ENCODE measurements around the gene NRXN3. TPM values are rescaled to one million over a fixed set of nuclear protein-coding genes. Genes with fewer than 3 reads are reported as not detected.

Gene NRXN3
- total and polyA plus RNA-seq, 3 experiments from 2014 or later = not detected

DNA sequence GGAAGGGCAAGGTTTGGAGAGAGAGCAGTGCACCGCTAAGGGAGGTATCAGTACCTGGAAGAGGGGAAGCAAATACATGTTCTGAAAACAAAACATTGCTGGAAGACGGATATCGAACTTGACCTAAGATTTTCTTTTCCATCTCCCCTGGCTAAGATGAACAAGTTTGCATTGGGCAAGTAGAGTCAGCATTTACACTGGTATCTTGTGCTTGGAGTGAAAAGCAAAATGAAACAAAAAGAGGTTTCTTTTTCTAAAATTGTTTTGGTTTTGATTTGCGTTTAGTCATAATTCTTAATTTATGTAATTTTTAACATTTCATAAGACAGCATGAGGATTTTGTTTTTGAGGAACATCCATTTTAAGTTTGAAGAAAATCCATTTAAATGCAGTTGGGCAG lies 881.6 kb downstream of the NRXN3 start:
- ChIA-PET POLR2A (no interaction called here), CTCF (no interaction called here)
- DNase-seq = no peak
- Histone ChIP-seq H3K36me3 (ENCODE audit: insufficient read depth, low read length) (no peaks in the 10 kb centered on the region), H3K4me3 (ENCODE audit: low read length) (no peak overlapping the region), H3K9me3 (ENCODE audit: low read length) (no peaks in the 10 kb centered on the region), H3K4me1 (ENCODE audit: insufficient read depth, low read length) (no peaks in the 10 kb centered on the region), H3K27ac (ENCODE audit: low read depth, low read length) (no peak overlapping the region), H3K27me3 (ENCODE audit: insufficient read depth, low read length, poor library complexity, severe bottlenecking) (no peaks in the 10 kb centered on the region)
- peaks cover 0 to 1% of the 10 kb centered on the region in 2 donors for H3K27me3 Mint-ChIP-seq
- no peaks in the 10 kb centered on the region for H3K4me1 Mint-ChIP-seq
- no peak overlapping the region for H3K4me3 Mint-ChIP-seq
- no peaks in the 10 kb centered on the region for H3K36me3 Mint-ChIP-seq
- peaks cover 0 to 9% (median 0%) of the 10 kb centered on the region in 5 donors for H3K9me3 Mint-ChIP-seq
- H3K27ac Mint-ChIP-seq = no peak overlapping the region

GRCh38 chr14:79056879-79057278 lies 886.7 kb downstream of the NRXN3 start:
- POLR2A ChIA-PET = no interaction called here
- no peak overlapping the region for H3K4me3 ChIP-seq (ENCODE audit: low read length)
- H3K36me3 ChIP-seq (ENCODE audit: insufficient read depth, low read length) = no peaks in the 10 kb centered on the region
- no peaks in the 10 kb centered on the region for H3K4me1 ChIP-seq (ENCODE audit: insufficient read depth, low read length)
- peaks cover 0 to 11% (median 5%) of the 10 kb centered on the region in 5 donors for H3K9me3 Mint-ChIP-seq
- no peaks in the 10 kb centered on the region for H3K9me3 ChIP-seq (ENCODE audit: low read length)
- no peak overlapping the region for H3K4me3 Mint-ChIP-seq
- no peaks in the 10 kb centered on the region for H3K27me3 Mint-ChIP-seq
- DNase-seq = no peak
- no peaks in the 10 kb centered on the region for H3K36me3 Mint-ChIP-seq
- no peaks in the 10 kb centered on the region for H3K27me3 ChIP-seq (ENCODE audit: insufficient read depth, low read length, poor library complexity, severe bottlenecking)
- CTCF ChIA-PET = no interaction called here
- no peak overlapping the region for H3K27ac Mint-ChIP-seq
- H3K27ac ChIP-seq (ENCODE audit: low read depth, low read length) = no peak overlapping the region
- no peaks in the 10 kb centered on the region for H3K4me1 Mint-ChIP-seq

- Mint-ChIP-seq H3K27ac (no peak overlapping the region), H3K4me3 (no peak overlapping the region), H3K9me3 (peaks cover 0 to 15% (median 5%) of the 10 kb centered on the region in 5 donors), H3K27me3 (no peaks in the 10 kb centered on the region), H3K36me3 (no peaks in the 10 kb centered on the region), H3K4me1 (no peaks in the 10 kb centered on the region)
- Histone ChIP-seq H3K27me3 (ENCODE audit: insufficient read depth, low read length, poor library complexity, severe bottlenecking) (no peaks in the 10 kb centered on the region), H3K36me3 (ENCODE audit: insufficient read depth, low read length) (no peaks in the 10 kb centered on the region), H3K9me3 (ENCODE audit: low read length) (no peaks in the 10 kb centered on the region), H3K4me1 (ENCODE audit: insufficient read depth, low read length) (no peaks in the 10 kb centered on the region), H3K4me3 (ENCODE audit: low read length) (no peak overlapping the region), H3K27ac (ENCODE audit: low read depth, low read length) (no peak overlapping the region)
- ChIA-PET POLR2A (no interaction called here), CTCF (no interaction called here)
- no peak for DNase-seq
Measured at GRCh38 chr14:79057333-79057732, 887.2 kb downstream of the NRXN3 start.

GRCh38 chr14:79062226-79062625 lies 892.1 kb downstream of the NRXN3 start:
- ChIA-PET POLR2A (no interaction called here), CTCF (no interaction called here)
- H3K4me1 Mint-ChIP-seq = no peaks in the 10 kb centered on the region

GRCh38 chr14:79064214-79064613 lies 894.0 kb downstream of the NRXN3 start:
- no peak overlapping the region for H3K27ac ChIP-seq (ENCODE audit: low read depth, low read length)
- H3K27me3 ChIP-seq (ENCODE audit: insufficient read depth, low read length, poor library complexity, severe bottlenecking) = no peaks in the 10 kb centered on the region
- ChIA-PET POLR2A (no interaction called here), CTCF (no interaction called here)
- Mint-ChIP-seq H3K36me3 (no peaks in the 10 kb centered on the region), H3K9me3 (peaks cover 0 to 14% (median 4%) of the 10 kb centered on the region in 5 donors), H3K4me1 (no peaks in the 10 kb centered on the region), H3K27me3 (no peaks in the 10 kb centered on the region), H3K4me3 (no peak overlapping the region), H3K27ac (no peak overlapping the region)
- H3K36me3 ChIP-seq (ENCODE audit: insufficient read depth, low read length) = no peaks in the 10 kb centered on the region
- no peaks in the 10 kb centered on the region for H3K4me1 ChIP-seq (ENCODE audit: insufficient read depth, low read length)
- H3K9me3 ChIP-seq (ENCODE audit: low read length) = no peaks in the 10 kb centered on the region
- no peak for DNase-seq
- H3K4me3 ChIP-seq (ENCODE audit: low read length) = no peak overlapping the region

More at GRCh38 chr14:79062226-79062625, 892.1 kb downstream of the NRXN3 start:
- Mint-ChIP-seq H3K27me3 (no peaks in the 10 kb centered on the region), H3K27ac (no peak overlapping the region), H3K9me3 (peaks cover 0 to 18% (median 7%) of the 10 kb centered on the region in 5 donors), H3K36me3 (no peaks in the 10 kb centered on the region), H3K4me3 (no peak overlapping the region)
- no peak overlapping the region for H3K4me3 ChIP-seq (ENCODE audit: low read length)
- DNase-seq = no peak
- H3K4me1 ChIP-seq (ENCODE audit: insufficient read depth, low read length) = no peaks in the 10 kb centered on the region
- H3K36me3 ChIP-seq (ENCODE audit: insufficient read depth, low read length) = no peaks in the 10 kb centered on the region
- no peaks in the 10 kb centered on the region for H3K27me3 ChIP-seq (ENCODE audit: insufficient read depth, low read length, poor library complexity, severe bottlenecking)
- H3K9me3 ChIP-seq (ENCODE audit: low read length) = no peaks in the 10 kb centered on the region
- H3K27ac ChIP-seq (ENCODE audit: low read depth, low read length) = no peak overlapping the region

DNA sequence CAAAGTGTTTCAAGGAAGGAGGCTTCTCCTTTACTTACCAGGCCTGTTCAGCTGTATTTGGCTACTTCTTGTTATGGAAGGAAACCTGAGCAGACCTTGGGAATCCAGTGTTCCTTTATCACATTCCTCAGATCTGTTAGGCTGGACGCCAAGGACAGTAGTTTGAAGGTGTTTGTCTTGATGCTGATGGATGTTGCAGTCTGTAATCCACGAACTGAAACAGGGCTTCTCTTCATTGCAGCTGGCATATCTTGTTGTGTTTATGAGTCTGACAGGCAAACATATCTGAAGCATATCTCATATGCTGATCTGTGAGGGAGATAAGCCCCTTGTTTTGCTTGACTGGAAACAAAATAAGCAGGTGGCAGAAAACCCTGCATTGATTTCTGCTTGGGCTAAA lies 904.3 kb downstream of the NRXN3 start:
- Mint-ChIP-seq H3K36me3 (no peaks in the 10 kb centered on the region), H3K27ac (no peak overlapping the region), H3K4me3 (no peak overlapping the region), H3K27me3 (no peaks in the 10 kb centered on the region), H3K4me1 (no peaks in the 10 kb centered on the region), H3K9me3 (peaks cover 0 to 7% (median 0%) of the 10 kb centered on the region in 5 donors)
- no peak overlapping the region for H3K4me3 ChIP-seq (ENCODE audit: low read length)
- ChIA-PET POLR2A (no interaction called here), CTCF (no interaction called here)
- H3K4me1 ChIP-seq (ENCODE audit: insufficient read depth, low read length) = no peaks in the 10 kb centered on the region
- no peak for DNase-seq
- H3K9me3 ChIP-seq (ENCODE audit: low read length) = no peaks in the 10 kb centered on the region
- no peak overlapping the region for H3K27ac ChIP-seq (ENCODE audit: low read depth, low read length)
- H3K27me3 ChIP-seq (ENCODE audit: insufficient read depth, low read length, poor library complexity, severe bottlenecking) = no peaks in the 10 kb centered on the region
- H3K36me3 ChIP-seq (ENCODE audit: insufficient read depth, low read length) = no peaks in the 10 kb centered on the region

DNA sequence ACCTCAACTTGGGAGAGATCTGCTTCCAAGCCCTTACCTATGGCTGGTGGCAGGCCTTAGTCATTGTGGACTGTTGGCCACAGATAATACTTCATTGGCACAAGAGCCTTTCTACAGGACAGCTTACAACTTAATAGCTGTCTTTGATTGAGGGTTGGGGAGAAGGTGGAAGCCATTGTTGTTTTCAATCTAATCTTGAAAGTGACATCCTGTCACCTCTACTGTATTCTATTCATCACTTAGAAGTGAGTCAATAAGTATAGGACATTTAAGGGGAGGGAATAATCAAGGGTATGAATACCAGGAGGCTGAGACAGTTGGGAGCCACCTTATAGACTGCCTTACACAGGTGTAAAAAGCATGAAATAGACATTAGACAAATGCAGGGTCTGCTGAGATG lies 906.3 kb downstream of the NRXN3 start:
- ChIA-PET POLR2A (no interaction called here), CTCF (no interaction called here)
- Histone ChIP-seq H3K4me1 (ENCODE audit: insufficient read depth, low read length) (no peaks in the 10 kb centered on the region), H3K27me3 (ENCODE audit: insufficient read depth, low read length, poor library complexity, severe bottlenecking) (no peaks in the 10 kb centered on the region), H3K9me3 (ENCODE audit: low read length) (no peaks in the 10 kb centered on the region), H3K27ac (ENCODE audit: low read depth, low read length) (no peak overlapping the region), H3K36me3 (ENCODE audit: insufficient read depth, low read length) (no peaks in the 10 kb centered on the region), H3K4me3 (ENCODE audit: low read length) (no peak overlapping the region)
- no peak overlapping the region for H3K27ac Mint-ChIP-seq
- no peak for DNase-seq
- no peaks in the 10 kb centered on the region for H3K4me1 Mint-ChIP-seq
- H3K36me3 Mint-ChIP-seq = no peaks in the 10 kb centered on the region
- H3K27me3 Mint-ChIP-seq = no peaks in the 10 kb centered on the region
- no peak overlapping the region for H3K4me3 Mint-ChIP-seq
- H3K9me3 Mint-ChIP-seq = peaks cover 0 to 12% (median 4%) of the 10 kb centered on the region in 5 donors

- Histone ChIP-seq H3K36me3 (ENCODE audit: insufficient read depth, low read length) (no peaks in the 10 kb centered on the region), H3K27me3 (ENCODE audit: insufficient read depth, low read length, poor library complexity, severe bottlenecking) (no peaks in the 10 kb centered on the region), H3K9me3 (ENCODE audit: low read length) (no peaks in the 10 kb centered on the region), H3K4me1 (ENCODE audit: insufficient read depth, low read length) (no peaks in the 10 kb centered on the region), H3K4me3 (ENCODE audit: low read length) (no peak overlapping the region), H3K27ac (ENCODE audit: low read depth, low read length) (no peak overlapping the region)
- Mint-ChIP-seq H3K4me1 (no peaks in the 10 kb centered on the region), H3K27me3 (no peaks in the 10 kb centered on the region), H3K36me3 (no peaks in the 10 kb centered on the region), H3K27ac (no peak overlapping the region), H3K9me3 (peaks cover 0 to 12% (median 4%) of the 10 kb centered on the region in 5 donors), H3K4me3 (no peak overlapping the region)
- DNase-seq = no peak
- POLR2A ChIA-PET = no interaction called here
- CTCF ChIA-PET = no interaction called here
Measured at GRCh38 chr14:79077096-79077495, 906.9 kb downstream of the NRXN3 start.

DNA sequence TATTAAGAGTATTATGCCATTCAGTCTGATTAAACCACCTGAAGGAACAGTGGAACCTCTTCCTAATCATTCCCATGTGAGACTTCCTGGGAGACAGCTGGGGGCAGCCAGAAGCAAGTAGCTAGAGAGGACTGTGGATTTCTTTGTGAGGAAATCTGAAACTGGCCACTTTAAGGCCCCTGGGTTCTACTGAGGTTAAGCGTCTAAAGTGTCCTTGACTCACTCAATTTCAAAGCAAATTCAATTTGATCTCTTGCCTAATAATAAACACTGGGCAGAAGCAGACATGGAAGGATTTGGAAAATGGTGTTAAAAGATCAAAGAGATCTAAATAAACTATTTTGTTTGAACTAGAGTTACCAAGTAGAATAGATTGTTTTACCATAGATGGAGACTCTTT lies 909.9 kb downstream of the NRXN3 start:
- no peaks in the 10 kb centered on the region for H3K27me3 ChIP-seq (ENCODE audit: insufficient read depth, low read length, poor library complexity, severe bottlenecking)
- Mint-ChIP-seq H3K36me3 (no peaks in the 10 kb centered on the region), H3K27me3 (no peaks in the 10 kb centered on the region), H3K4me1 (no peaks in the 10 kb centered on the region), H3K4me3 (no peak overlapping the region), H3K9me3 (peaks cover 0 to 12% (median 4%) of the 10 kb centered on the region in 5 donors), H3K27ac (peak overlapping the region in 1 of 8 donors; percentile 65)
- no peak overlapping the region for H3K4me3 ChIP-seq (ENCODE audit: low read length)
- DNase-seq = no peak
- ChIA-PET CTCF (no interaction called here), POLR2A (no interaction called here)
- no peaks in the 10 kb centered on the region for H3K9me3 ChIP-seq (ENCODE audit: low read length)
- H3K36me3 ChIP-seq (ENCODE audit: insufficient read depth, low read length) = no peaks in the 10 kb centered on the region
- H3K4me1 ChIP-seq (ENCODE audit: insufficient read depth, low read length) = no peaks in the 10 kb centered on the region
- H3K27ac ChIP-seq (ENCODE audit: low read depth, low read length) = no peak overlapping the region

All from CD8-positive, alpha-beta memory T cell (primary cell).